HG03354 (cell line): ENCODE measurements around the gene IRS2.
"Not testable (repeated sequence)": the region's sequence is repeated elsewhere in the genome, so short reads cannot be mapped to it uniquely, and the experiment has no call there.

Experiments
- ATAC-seq: cut with Tn5 transposase; IDR thresholded peaks from one replicate; pipeline ENCODE4 v1.9.1; 2021; ENCODE audit warnings: mild to moderate bottlenecking; ENCODE audit not compliant: unreplicated experiment, poor library complexity, severe bottlenecking

IRS2 gene

GRCh38 chr13:109786457-109787134, at the start of gene IRS2:
IRS2 (minus strand) TSS chr13:109786583; CDS start chr13:109786053, 530 bp downstream.
- peak; percentile 94 for ATAC-seq

- ATAC-seq: no peak
Measured at GRCh38 chr13:109834973-109835720, 48.8 kb upstream of the IRS2 start.

DNA sequence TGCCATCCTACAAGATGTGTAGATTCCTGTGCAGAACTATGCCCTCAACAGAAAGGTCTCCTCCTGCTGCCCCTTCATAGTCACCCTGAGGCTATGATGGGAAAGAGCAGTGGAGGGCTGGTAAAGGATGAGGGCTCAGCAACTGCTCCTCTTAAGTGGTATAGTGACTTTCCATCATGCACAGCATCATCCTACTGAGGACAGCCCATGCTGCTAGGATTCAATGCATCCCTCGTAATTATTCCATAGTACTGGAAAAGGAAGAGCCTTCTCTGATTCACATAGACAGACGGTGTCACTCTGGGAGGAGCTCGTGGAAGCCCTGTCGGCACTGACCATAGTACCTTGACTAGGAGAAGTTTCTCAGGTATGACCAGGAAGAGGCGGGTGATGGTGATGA, 47.6 kb upstream of the IRS2 start:
- no peak for ATAC-seq

GRCh38 chr13:109833071-109833470, 46.7 kb upstream of the IRS2 start:
- ATAC-seq: no peak

GRCh38 chr13:109828591-109829316, 42.4 kb upstream of the IRS2 start:
- not testable (repeated sequence) for ATAC-seq

- not testable (repeated sequence) for ATAC-seq
Measured at GRCh38 chr13:109823201-109823600, 36.8 kb upstream of the IRS2 start.

GRCh38 chr13:109821103-109821502, 34.7 kb upstream of the IRS2 start:
- ATAC-seq: no peak

GRCh38 chr13:109819874-109820273, 33.5 kb upstream of the IRS2 start:
- no peak for ATAC-seq

- ATAC-seq: no peak
Measured at GRCh38 chr13:109818886-109819285, 32.5 kb upstream of the IRS2 start.

DNA sequence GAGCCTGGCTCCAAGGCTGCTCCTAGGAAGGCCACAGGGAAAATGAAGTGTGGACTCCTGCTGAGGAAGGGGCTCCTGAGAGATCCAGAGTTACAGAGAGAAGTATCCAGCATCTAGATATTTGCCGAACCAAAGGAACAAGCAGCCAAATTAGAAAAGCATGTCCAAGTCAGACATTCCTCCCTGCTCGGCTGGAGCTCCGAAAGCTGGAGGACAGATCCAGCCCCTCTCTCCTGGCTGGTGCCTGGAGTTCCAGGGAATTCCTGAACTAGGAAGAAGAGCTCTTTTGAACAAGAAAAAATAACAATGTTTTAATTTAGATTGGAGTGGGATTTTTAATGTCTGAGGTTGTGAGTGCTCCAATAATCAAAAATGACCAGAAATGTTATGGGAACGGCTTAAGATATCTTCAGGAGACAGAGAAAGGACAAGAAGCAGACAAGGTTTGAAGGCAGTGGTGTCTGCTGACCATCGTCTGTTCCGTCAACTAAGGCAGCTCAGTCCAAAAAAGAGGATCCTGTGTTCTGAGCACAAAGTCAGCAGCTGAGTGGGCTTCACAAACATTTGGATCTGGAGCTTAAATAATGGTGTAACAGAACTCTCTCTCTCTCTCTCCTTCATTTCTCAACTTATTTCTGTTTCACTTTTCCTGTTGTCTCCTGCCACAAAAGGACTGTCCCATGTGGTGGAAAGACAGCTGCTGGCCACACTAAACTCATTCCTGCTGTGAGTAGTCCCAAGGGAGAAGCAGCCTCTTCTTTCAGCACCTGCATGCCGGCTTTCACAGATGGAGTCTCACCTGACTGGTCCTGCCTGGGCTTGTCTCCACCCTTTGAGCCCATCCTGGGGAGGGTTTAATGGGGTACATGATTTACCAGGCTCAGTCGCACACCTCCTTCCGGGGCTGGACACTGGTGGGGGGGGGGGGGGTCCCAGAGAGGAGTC, 31.5 kb upstream of the IRS2 start:
- no peak for ATAC-seq

GRCh38 chr13:109816808-109817203, 30.4 kb upstream of the IRS2 start:
- no peak for ATAC-seq

DNA sequence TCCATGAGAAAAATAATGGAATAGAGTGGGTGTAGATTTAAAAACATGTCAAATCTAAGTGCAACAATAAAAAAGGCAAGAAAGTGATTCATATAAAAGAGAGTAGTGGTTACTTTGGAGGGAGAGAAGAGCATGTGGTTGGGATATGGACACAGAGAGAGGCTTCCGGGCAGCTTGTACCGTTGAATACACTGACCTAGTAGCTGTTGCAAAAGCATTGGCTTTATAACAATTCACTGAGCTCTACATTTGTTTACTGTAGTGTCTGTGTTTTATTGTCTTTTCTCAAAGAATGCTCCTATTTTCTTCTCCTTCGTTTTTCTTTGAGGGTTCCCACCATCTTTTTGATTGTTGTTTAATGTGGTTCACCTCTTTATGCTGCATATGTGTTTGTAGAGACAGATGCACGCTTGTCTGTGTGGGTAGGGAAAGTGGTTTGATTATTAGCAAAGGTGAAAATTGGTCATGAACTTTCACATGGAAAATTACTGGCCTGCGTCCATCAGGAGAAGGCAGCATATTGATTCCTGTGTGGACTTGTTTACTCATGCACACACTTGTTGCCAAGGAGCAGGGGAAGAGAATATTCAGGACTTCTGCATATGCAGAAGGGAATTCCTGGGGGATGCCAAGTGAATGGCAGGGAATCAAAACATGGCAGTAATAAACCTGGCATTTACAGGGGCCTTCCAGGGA, 29.9 kb upstream of the IRS2 start:
- no peak for ATAC-seq

DNA sequence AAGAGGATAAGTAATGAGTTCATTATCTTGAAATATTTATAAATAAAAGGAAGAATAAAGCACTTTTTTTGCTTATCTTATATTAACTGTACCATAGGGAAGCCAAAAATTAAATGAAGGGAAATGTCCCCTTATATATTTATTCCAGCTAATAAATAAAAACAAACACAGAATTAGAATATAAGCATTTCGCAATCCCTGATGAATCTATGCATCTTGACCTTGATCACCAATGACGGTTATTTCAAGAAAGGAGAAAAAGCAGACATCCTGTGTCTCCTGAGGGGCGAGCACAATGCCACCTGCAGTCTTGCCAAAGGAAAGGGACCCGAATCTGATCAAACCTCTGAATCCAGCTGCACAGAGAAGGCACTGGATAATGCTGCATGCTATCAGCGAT, 29.3 kb upstream of the IRS2 start:
- no peak for ATAC-seq

GRCh38 chr13:109813663-109814062, 27.3 kb upstream of the IRS2 start:
- ATAC-seq: no peak

DNA sequence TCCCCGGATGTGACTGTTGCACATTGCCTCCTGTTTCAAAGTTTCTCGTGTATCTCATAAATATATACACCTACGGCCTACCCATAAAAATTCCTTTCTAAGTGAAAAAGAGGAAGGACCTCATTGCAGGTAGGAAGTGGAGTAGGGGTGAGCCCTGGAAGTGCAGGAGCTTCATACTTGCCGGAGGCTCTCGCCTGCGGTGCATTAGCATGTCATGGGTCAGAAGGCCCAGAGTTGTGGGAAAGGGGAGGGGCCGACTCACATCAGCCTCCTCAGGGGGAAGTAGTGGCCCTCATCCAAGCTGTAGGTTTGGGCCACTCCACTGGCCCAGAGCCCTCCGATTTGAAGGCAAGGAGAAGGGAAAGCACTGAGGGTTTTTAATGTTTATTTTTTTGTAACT, 26.0 kb upstream of the IRS2 start:
- ATAC-seq: no peak

- no peak for ATAC-seq
Measured at GRCh38 chr13:109810761-109811510, 24.6 kb upstream of the IRS2 start.

- no peak for ATAC-seq
Measured at GRCh38 chr13:109809216-109809932, 23.0 kb upstream of the IRS2 start.

GRCh38 chr13:109807345-109807744, 21.0 kb upstream of the IRS2 start:
- ATAC-seq: no peak
